Inflammatory macrophage (primary cell): ENCODE measurements around the gene PTPN2.
"Not testable (repeated sequence)": the region's sequence is repeated elsewhere in the genome, so short reads cannot be mapped to it uniquely, and the experiment has no call there.

Source experiments
- DNase-seq, 2 donors: peaks; one replicate each; pipeline ENCODE4 v3.0.0-alpha.2; 2020 to 2022

The PTPN2 gene

GRCh38 chr18:12770469-12771219 lies 113.4 kb downstream of the PTPN2 start:
- no peak for DNase-seq

GRCh38 chr18:12769644-12770440 lies 114.2 kb downstream of the PTPN2 start:
- DNase-seq: peak in 1 of 2 donors; percentile 4

GRCh38 chr18:12769136-12769535 lies 114.9 kb downstream of the PTPN2 start:
- no peak for DNase-seq

- DNase-seq: no peak
Observed at GRCh38 chr18:12768625-12769024, 115.4 kb downstream of the PTPN2 start.

GRCh38 chr18:12767580-12768155 lies 116.4 kb downstream of the PTPN2 start:
- DNase-seq: no peak

- no peak for DNase-seq
Observed at GRCh38 chr18:12766986-12767433, 117.0 kb downstream of the PTPN2 start.

GRCh38 chr18:12765586-12765985 lies 118.5 kb downstream of the PTPN2 start:
- DNase-seq: no peak

- DNase-seq: no peak
Observed at GRCh38 chr18:12765126-12765525, 118.9 kb downstream of the PTPN2 start.

- not testable (repeated sequence) for DNase-seq
Observed at GRCh38 chr18:12758566-12758965, 125.5 kb downstream of the PTPN2 start.

GRCh38 chr18:12756619-12757239 lies 127.3 kb downstream of the PTPN2 start:
- DNase-seq: peak in 1 of 2 donors; percentile 34

- DNase-seq: not testable (repeated sequence)
Observed at GRCh38 chr18:12755606-12756005, 128.4 kb downstream of the PTPN2 start.

GRCh38 chr18:12754511-12754910 lies 129.5 kb downstream of the PTPN2 start:
- DNase-seq: no peak

GRCh38 chr18:12751891-12752290 lies 132.1 kb downstream of the PTPN2 start:
- no peak for DNase-seq

- DNase-seq: no peak
Observed at GRCh38 chr18:12751503-12751884, 132.5 kb downstream of the PTPN2 start.

- no peak for DNase-seq
Observed at GRCh38 chr18:12750715-12751502, 133.1 kb downstream of the PTPN2 start.

GRCh38 chr18:12750076-12750714 lies 133.8 kb downstream of the PTPN2 start:
- no peak for DNase-seq

- DNase-seq: no peak
Observed at GRCh38 chr18:12749121-12749520, 134.9 kb downstream of the PTPN2 start.

GRCh38 chr18:12748671-12749070 lies 135.4 kb downstream of the PTPN2 start:
- DNase-seq: no peak

GRCh38 chr18:12747530-12748315 lies 136.3 kb downstream of the PTPN2 start:
- DNase-seq: no peak

- no peak for DNase-seq
Observed at GRCh38 chr18:12745095-12745795, 138.8 kb downstream of the PTPN2 start.
